Ectodermal cell (in vitro differentiated cells): Measurements from ENCODE around the gene MYOM3.

ENCODE experiments used
- H3K27ac ChIP-seq: 2 replicates; pipeline ENCODE4 v1.7.0; 2013; ENCODE audit warnings: mild to moderate bottlenecking, low read depth, low read length; ENCODE audit not compliant: insufficient read depth, poor library complexity, severe bottlenecking
- H3K27me3 ChIP-seq: 2 replicates; pipeline ENCODE4 v1.7.0; 2013; ENCODE audit warnings: mild to moderate bottlenecking, low read length; ENCODE audit not compliant: insufficient read depth, control insufficient read depth, poor library complexity, severe bottlenecking
- H3K36me3 ChIP-seq: one replicate; pipeline ENCODE4 v1.7.0; 2013; ENCODE audit warnings: low read length; ENCODE audit not compliant: control insufficient read depth, insufficient read depth
- H3K4me1 ChIP-seq: one replicate; pipeline ENCODE4 v1.7.0; 2013; ENCODE audit warnings: low read length; ENCODE audit not compliant: control insufficient read depth, insufficient read depth
- H3K4me3 ChIP-seq: 2 replicates; pipeline ENCODE4 v1.7.0; 2013; ENCODE audit warnings: low read depth, low read length, control low read depth; ENCODE audit not compliant: insufficient read depth
- H3K9me3 ChIP-seq: 2 replicates; pipeline ENCODE4 v1.7.0; 2013; ENCODE audit warnings: mild to moderate bottlenecking, low read length, moderate library complexity; ENCODE audit not compliant: control insufficient read depth
- WGBS, 2 experiments: methylation state at CpG; one replicate each; pipeline ENCODE4 v1.1.7; 2013; ENCODE audit warnings: missing lambda C conversion rate in 2 of 2; 5-methylcytosine and 5-hydroxymethylcytosine counted together

The MYOM3 gene

GRCh38 chr1:24074817-24075589, 36.9 kb downstream of the MYOM3 start:
- Histone ChIP-seq H3K36me3 (no peaks in the 10 kb centered on the region), H3K9me3 (no peaks in the 10 kb centered on the region), H3K4me1 (no peaks in the 10 kb centered on the region), H3K27ac (no peak overlapping the region), H3K4me3 (no peak overlapping the region), H3K27me3 (no peaks in the 10 kb centered on the region)
- 87 to 88% methylated on average over 15 of the region's 15 CpGs for WGBS, 2 experiments

- Histone ChIP-seq H3K4me1 (no peaks in the 10 kb centered on the region), H3K4me3 (no peak overlapping the region), H3K36me3 (no peaks in the 10 kb centered on the region), H3K27ac (no peak overlapping the region), H3K9me3 (no peaks in the 10 kb centered on the region), H3K27me3 (no peaks in the 10 kb centered on the region)
- 91 to 96% methylated on average over 5 of the region's 5 CpGs for WGBS, 2 experiments
These were observed 37.7 kb downstream of the MYOM3 start for GRCh38 chr1:24074196-24074595.

GRCh38 chr1:24071941-24072340, 40.0 kb downstream of the MYOM3 start:
- 89 to 91% methylated on average over 7 of the region's 7 CpGs for WGBS, 2 experiments
- Histone ChIP-seq H3K36me3 (no peaks in the 10 kb centered on the region), H3K27me3 (no peaks in the 10 kb centered on the region), H3K27ac (no peak overlapping the region), H3K4me1 (no peaks in the 10 kb centered on the region), H3K9me3 (no peaks in the 10 kb centered on the region), H3K4me3 (no peak overlapping the region)

DNA sequence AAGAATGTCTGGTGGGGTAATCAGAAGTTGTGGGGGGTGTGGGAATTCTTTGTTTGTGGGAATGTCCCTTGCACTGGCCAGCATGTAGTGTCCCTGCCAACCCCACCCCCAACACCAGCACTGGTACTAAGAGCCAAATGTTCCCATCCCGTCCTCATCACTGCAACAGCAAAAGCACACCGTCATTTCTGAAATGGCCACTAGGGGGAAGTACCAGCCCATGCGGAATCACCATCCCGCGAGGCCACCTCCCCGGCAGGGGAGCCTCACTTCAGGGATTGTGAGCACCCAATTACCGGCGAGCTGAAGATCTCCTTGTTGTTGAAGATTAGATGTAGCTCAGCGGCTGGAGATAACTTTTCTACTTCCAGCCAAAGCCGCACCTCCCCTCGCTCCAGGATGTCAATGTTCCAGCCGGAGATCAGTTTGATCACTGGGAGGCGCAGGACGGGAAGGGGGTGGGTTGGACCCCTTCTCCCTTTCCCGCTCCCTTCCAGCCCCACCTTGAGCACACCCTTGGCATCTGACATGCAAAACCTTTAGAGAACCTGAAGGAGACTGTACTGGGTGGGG, 41.0 kb downstream of the MYOM3 start:
- WGBS, 2 experiments, result 28 to 31% methylated on average over 15 of the region's 15 CpGs
- Histone ChIP-seq H3K9me3 (no peaks in the 10 kb centered on the region), H3K4me1 (no peaks in the 10 kb centered on the region), H3K27ac (no peak overlapping the region), H3K36me3 (no peaks in the 10 kb centered on the region), H3K27me3 (no peaks in the 10 kb centered on the region), H3K4me3 (no peak overlapping the region)

DNA sequence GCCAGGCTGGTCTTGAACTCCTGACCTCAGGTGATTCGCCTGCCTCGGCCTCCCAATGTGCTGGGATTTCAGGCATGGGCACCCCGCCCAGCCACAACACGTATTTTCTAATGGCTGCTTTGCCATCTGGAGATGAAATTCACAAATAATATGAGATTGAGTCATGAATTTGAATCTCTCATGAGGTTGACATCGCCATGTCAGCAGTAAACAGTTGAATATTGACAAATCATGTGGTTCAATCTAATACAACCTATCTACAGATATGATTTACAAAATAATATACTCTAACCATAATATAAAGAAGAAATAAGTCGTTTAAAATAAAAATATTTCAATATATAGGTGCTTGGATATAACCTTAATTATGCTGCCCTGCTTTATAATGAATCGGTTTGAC, 42.1 kb downstream of the MYOM3 start:
- no peak overlapping the region for H3K4me3 ChIP-seq
- H3K4me1 ChIP-seq, result no peaks in the 10 kb centered on the region
- no peaks in the 10 kb centered on the region for H3K27me3 ChIP-seq
- H3K9me3 ChIP-seq, result no peaks in the 10 kb centered on the region
- 81 to 87% methylated on average over 5 to 6 of the region's 7 CpGs for WGBS, 2 experiments
- no peak overlapping the region for H3K27ac ChIP-seq
- no peaks in the 10 kb centered on the region for H3K36me3 ChIP-seq

GRCh38 chr1:24067978-24068377, 44.0 kb downstream of the MYOM3 start:
- no peak overlapping the region for H3K4me3 ChIP-seq
- H3K4me1 ChIP-seq, result no peaks in the 10 kb centered on the region
- no peak overlapping the region for H3K27ac ChIP-seq
- H3K9me3 ChIP-seq, result no peaks in the 10 kb centered on the region
- no peaks in the 10 kb centered on the region for H3K36me3 ChIP-seq
- H3K27me3 ChIP-seq, result no peaks in the 10 kb centered on the region
- WGBS, 2 experiments, result 89% methylated on average over 12 of the region's 12 CpGs

DNA sequence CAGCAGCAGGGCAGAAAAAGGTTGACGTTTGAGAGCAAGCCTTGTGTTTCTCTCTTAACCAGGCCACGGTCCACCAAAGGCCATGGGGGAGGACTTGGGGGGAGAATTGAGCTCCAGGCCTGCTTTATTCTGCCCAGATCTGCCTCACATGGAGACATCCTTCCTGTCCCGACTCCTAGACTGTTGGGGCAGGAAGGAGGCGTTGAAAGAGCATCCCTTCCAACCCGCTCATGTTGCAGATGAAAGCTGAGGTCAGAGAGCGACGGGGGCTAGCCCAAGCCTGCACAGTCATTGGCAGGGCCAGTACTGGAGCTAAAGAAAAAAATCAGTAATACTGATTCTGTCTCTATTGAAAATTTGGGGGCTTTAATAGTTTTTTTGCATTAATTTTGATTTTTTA, 46.6 kb downstream of the MYOM3 start:
- Histone ChIP-seq H3K27me3 (no peaks in the 10 kb centered on the region), H3K27ac (no peak overlapping the region), H3K9me3 (no peaks in the 10 kb centered on the region), H3K36me3 (no peaks in the 10 kb centered on the region), H3K4me3 (no peak overlapping the region), H3K4me1 (no peaks in the 10 kb centered on the region)
- 90 to 91% methylated on average over 7 of the region's 7 CpGs for WGBS, 2 experiments

DNA sequence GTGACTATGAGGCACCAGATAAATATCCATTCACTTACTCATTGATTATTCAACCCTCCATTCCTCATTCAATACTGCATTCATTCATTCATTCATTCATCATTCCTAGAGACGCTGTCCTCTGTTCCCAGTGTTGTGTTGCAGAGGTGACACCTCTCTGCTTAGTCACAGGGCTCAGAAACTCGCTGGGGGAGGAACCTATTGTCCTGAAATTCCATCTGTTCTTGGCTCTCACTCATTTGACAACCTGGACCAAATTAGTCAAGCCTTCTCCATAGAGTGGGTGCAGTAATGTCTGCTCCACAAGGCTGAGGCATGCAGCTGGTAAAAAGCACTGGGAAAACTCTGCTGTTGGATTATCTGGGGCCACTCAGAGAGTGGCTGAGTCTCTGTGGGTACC, 49.7 kb downstream of the MYOM3 start:
- Histone ChIP-seq H3K36me3 (no peaks in the 10 kb centered on the region), H3K27me3 (no peaks in the 10 kb centered on the region), H3K9me3 (no peaks in the 10 kb centered on the region), H3K27ac (no peak overlapping the region), H3K4me3 (no peak overlapping the region), H3K4me1 (no peaks in the 10 kb centered on the region)
- WGBS, 2 experiments, result 79 to 84% methylated on average over 2 of the region's 2 CpGs

- Histone ChIP-seq H3K4me3 (no peak overlapping the region), H3K36me3 (no peaks in the 10 kb centered on the region), H3K27me3 (no peaks in the 10 kb centered on the region), H3K9me3 (no peaks in the 10 kb centered on the region), H3K4me1 (no peaks in the 10 kb centered on the region), H3K27ac (no peak overlapping the region)
- 93 to 95% methylated on average over 13 of the region's 13 CpGs for WGBS, 2 experiments
These were observed 51.5 kb downstream of the MYOM3 start for GRCh38 chr1:24060482-24060881.

DNA sequence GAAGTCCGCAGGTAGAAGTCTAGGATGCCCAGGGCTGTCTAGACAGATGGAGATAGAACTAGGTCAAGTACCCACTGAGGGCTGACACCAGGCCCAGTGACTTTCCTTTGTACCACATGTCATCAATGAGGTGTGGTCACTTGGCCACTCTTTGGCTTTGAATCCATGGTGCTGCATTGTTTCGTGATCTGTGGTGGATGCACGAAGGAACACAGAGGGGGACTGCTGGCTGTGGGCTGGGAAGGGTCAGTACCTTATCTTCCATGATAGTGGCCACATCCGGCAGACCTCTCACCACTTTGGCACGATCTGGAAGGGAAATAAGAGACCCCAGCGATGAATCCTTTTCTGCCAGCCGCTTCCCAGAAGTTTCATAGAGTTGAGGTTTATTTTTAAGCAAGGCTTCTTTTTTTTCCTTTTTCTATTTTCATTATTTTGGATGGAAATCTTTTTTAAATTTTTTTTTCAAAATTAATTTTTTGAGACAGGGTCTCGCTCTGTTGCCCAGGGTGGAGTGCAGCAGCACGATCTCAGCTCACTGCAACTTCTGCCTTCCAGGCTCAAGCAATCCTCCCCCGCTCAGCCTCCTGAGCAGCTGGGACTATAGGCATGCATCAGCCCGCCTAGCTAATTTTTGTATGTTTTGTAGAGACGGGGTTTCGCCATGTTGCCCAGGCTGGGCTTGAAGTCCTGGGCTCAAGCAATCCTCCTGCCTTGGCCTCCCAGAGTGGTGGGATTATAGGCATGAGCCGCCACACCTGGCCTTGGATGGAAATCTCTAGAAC, 53.1 kb downstream of the MYOM3 start:
- Histone ChIP-seq H3K27ac (no peak overlapping the region), H3K9me3 (no peaks in the 10 kb centered on the region), H3K4me1 (no peaks in the 10 kb centered on the region), H3K27me3 (no peaks in the 10 kb centered on the region), H3K36me3 (no peaks in the 10 kb centered on the region), H3K4me3 (no peak overlapping the region)
- WGBS, 2 experiments, result 90 to 91% methylated on average over 14 of the region's 14 CpGs
